ENCODE results near the gene CALML3.
A peak's percentile ranks its signal among the peaks of the same experiment; 100 is the strongest.

The CALML3 gene

DNA sequence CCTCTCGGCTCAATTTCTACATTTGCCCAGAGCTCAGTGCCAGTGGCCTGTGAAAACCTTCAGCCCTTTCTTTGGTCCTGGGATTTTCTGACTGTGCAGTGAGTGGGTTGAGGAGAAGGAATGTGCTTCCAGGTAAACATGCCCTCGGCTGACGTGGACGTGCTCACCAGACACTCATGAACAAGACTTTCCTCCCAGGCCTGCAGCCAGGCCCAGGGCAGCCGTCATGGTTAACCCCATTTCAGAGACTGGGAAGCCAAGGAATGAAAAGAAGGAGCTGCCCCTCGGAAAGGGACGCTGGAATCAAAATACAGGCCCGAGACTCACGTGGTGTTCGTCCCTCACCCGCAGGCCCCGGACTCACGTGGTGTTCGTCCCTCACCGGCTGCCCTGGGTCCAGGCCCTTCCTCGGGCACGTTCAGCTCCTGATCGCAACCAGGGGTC is 16.6 kb upstream of the CALML3 start:
- no peak for DNase-seq

- no peak for DNase-seq
Measured at GRCh38 chr10:5508786-5509185, 16.0 kb upstream of the CALML3 start.

DNA sequence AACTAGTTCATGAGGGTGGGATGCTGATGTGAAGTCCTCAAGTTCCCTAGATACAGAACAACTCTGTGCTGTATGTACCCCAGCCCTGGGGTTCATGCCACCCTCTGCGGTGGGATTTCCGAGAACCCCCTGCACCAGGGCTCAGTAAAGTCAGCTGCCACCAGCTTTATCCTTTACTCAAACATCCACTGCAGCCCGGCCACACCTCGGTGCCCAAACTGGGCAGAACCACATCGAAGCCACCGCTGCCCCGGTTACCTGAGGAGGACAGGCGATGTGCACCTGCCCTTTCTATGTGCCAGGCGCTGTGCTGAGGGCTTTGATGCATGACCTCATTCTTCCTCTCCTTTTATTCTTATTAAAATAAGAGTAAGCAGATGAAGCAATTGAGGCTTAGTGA is 15.5 kb upstream of the CALML3 start:
- no peak for DNase-seq

DNA sequence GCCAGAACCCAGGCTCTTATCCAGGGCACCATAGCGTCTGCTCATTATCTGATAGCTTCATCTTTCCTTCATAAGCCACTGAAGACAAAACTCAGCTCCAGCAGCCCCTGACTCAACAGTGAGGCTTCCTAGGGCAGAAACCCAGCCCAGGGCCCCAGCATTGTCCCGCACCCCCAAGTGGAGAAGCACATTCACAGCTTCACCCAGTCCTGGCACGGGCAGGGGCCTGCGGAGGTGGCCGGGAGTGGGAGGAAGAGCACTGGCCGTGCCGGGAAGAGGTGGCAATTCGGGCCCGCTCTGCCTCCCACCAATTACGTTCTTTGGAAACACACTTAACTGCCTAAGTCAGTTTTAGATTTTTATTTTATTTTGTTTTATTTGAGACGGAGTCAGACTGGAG is 15.1 kb upstream of the CALML3 start:
- DNase-seq, result no peak

- no peak for DNase-seq
Measured at GRCh38 chr10:5510281-5511072, 14.3 kb upstream of the CALML3 start.

DNA sequence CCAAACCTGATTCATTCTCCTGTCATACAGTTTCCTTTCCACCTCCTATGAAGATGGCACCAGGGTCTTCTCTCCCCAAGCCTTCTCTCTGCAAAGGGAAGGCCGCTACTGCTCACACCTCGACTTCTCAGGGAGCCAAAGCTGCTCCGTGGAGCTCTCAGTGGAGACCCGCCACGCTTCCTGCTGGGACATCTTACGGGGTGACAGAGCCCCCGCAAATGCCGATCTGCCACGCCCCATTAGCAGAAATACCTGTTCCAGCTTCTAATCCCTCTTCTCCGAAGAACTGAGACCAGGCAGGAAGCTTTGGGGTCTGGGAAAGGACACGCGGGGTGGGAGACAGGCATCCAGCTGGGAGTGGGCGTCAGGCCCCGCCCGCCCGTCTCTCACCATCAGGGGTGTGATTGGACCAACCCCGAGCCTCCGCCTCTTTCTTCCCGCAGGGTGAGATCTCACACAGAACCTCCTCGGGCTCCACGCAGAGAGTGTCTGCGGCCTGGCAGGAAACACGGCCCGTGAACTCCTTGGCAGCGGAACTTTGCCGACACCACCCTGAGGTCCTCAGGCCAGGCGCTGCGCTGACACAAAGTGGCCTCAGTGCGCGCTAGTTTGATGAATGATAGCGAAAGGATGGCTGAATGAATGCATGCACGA is 13.4 kb upstream of the CALML3 start:
- DNase-seq, result no peak

DNA sequence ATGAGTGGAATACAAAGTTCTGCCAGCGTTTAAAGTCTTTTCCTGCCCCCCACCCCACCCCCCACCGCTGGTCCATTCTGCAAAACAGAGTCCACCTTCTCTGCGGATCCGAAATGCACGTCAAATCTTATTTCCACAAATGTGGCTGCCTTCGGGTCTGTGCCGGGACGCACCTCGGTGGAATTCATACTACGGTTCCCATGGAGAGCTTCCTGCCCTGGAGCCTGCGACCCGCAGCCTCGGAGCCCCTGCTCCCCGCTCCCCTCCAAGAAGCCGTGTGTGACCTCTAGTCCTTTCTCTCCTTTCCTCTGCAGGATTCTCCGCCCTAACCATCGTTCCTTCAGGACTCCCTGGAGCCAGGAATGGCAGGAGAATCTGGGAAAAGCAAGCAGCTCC is 12.9 kb upstream of the CALML3 start:
- DNase-seq, result no peak

DNA sequence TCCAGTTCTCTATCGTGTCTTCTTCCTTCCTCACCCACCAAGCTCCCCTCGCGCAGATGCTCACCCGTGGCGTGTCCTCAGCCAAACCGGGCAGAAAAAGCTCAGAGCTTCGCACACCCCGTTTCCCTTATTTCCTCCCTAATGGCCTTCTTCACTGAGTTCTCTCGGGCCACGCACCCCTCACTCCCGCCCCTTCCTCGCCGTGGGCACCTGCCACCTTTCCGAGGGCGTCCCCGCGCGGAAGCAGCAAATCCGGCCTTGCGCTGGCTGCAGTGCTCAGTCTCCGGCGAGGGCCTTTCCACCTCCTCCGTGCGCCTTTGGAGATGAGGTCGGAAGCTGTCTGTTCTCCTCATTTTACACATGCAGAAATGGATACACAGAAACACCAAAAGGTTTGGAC is 12.4 kb upstream of the CALML3 start:
- DNase-seq, result no peak

GRCh38 chr10:5512881-5513612 is 11.7 kb upstream of the CALML3 start:
- no peak for DNase-seq

DNA sequence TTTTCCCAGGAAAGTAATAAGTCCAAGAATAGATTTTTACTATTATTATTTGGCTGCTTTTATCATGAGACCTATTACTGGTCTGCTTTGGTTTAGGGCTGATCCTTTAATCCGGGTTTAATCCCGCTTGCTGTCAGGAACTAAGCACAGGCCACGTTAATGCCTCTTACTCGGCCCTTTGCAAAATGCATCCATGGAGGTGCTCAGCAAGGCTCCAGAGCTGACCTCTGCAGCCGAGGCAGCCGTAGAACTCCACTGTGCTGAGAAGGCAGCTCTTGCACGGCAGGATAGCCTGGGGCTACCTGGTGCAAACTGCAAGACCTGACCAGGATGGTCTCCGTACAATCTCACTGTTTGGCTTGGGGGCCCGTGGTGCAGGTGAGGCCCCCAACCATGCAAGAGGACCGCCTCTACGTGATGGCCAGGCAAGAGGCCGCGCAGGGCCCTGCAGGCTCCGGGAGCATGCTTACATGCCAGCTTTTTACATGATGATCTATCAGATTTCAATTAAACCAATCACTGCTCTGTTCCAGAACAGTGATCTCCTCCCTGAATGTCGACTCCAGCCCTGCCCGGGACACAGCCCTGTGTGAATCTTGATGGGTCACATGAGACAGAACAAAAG is 10.4 kb upstream of the CALML3 start:
- no peak for DNase-seq

- DNase-seq, result no peak
Measured at GRCh38 chr10:5515948-5516761, 8.6 kb upstream of the CALML3 start.

GRCh38 chr10:5517546-5517945 is 7.2 kb upstream of the CALML3 start:
- no peak for DNase-seq

- DNase-seq, result peak; percentile 79 to 86
Measured at GRCh38 chr10:5518143-5518542, 6.6 kb upstream of the CALML3 start.

- no peak for DNase-seq
Measured at GRCh38 chr10:5519054-5519453, 5.7 kb upstream of the CALML3 start.

DNA sequence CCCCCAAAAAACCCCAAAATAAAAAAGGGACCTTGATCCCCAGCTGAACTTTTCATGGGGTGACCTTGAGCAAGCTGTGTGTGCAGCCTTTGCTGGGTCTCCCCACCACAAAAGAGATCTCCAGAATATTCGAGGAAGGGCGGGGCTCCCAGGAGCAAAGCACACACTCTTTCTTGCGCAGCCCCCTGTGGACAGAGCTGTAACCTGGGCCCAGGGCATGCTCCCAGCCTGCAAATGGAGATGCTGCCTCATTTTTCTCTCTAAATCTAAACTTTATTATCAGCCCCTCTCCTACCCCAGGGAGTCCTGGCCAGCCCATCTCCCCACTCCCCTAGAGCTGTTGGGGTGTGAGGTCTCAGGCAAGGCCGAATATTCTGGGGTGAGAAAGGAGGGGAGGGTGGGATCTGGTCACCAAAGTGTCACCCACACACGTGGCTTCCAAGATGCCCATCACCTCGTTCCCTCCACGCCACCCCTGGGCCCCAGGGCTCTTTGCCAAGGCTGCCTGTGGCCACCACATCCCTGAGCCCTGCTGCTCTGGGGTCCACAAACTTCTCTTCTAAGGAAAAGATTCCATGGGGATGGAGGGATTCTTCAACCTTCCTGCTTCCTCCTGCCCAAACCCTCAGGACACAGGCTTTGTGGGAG is 1.7 kb upstream of the CALML3 start:
- no peak for DNase-seq

DNA sequence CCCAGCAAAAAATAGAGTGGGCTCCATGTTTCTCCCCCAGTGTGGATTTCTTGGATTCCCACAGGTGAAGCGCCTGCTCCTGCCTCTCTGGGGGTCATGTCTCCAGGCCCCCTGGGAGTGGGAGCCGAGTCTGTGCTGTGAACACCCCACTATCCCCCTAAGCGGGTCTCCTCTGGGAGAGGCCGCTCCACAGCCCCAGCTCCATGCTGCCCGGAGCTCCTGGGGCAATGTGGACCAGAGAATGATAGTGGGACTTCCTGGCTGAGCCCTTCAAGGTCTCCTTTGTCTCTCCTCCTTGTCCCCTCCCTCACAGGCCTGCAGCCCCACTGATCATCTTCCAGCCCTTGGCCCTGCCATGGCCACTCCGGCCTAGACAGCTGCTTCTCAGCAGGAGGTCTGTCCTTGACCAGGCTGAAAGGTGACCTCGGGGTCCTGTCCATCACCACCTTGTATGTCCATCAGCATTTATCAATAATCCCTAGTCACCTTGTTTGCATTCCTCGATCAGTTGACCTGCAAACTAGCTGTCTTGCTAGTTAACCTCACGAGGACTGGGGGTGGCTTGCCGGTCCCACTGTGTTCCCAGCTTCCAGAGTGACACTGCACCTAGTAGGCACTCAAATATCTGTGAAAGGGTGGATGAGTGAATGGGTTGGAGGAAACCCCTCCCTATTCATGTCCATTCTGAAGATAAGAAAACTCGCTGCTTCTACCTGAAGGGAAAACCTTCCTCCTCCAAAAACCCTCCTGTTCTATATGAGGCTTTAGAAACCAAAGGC is 776 bp upstream of the CALML3 start:
- no peak for DNase-seq

DNA sequence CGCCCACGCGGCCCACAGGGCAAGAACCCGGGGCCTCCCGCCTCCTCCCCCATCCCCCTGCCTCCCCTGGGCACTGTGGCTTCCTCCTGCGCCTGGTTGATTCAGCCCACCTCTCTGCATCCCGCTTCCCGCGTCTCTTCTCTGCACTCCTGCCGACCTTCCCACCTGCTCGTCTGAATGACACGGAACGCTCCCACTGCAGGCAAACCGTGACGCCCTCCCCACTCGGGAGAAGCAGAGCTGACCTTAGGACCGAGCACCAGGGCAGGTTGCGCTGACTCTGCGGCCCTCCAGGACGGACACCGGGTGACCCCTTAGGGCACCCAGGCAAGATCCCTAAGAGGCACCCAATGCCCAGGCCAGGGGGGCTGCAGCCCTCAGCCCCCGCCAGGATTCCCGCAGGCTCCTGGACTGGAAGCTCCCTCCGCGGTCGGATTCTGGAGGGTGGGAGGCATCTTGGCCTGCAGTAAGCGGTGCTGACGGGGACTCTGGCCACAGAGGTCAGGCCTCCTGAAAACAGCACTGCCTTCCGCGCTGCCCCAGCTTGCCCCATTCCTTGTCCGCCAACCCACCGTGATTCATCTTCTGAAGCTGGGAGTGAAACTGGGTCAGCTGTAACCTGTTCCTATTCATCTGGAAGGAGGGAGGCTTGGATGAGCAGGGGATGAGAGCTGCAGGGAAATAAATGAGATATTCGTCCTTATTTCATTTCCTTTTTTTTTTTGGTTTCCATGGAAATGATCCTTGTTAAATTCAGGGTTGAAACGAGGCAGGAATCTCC is 990 bp downstream of the CALML3 start:
- DNase-seq, result no peak

- no peak for DNase-seq
Measured at GRCh38 chr10:5526691-5527331, 2.0 kb downstream of the CALML3 start.

DNA sequence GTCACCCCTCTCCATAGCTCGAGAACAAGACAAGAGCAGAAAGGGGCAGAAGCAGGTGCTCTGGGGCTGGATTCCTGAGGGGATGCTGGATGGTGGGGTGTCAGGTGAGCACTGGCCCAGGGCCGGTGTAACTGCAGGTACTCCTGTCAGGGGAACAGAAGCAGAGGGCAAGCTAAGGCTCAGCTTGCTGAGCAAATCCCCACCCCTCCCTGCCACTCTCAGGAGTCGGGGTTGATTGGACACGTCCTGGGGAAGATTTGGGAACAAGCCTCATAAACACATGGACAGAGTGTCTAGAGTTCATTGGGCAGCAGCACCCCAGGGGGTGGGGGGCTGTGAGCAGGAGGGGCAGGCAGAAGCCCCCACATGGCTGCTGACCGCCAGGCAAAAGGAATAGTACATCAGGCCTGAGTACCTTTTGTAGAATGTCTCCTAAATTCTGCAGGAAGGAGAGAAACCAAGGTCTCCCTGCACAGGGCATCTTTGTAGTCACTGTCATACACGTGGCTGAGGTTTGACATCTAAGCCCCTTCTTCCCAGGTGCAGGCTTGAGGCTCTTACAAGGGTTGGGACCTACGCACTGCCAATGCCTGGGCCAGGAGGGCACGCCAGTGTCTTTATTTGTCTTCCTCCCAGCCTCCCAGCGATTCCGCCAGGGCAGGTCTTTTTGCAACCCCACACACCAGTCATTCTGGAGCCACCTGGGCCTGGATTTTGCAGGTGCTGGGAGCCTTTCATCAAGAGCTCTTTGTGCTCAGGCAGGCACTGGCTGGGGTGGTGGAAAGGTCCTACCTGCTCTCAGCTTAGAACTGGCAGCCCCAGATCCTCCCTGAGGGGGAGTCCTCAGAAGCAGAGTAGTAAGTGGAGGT is 2.8 kb downstream of the CALML3 start:
- DNase-seq, result peak in 1 of 2 experiments; percentile 17

Measured in SHP77 (cell line).